K562 (cell line): ENCODE data around the gene LMX1B. TPM values are rescaled to one million over a fixed set of nuclear protein-coding genes. Genes with fewer than 3 reads are reported as not detected.
A peak's percentile ranks its signal among the peaks of the same experiment; 100 is the strongest.

Source experiments
- EGR1 ChIP-seq: fragments of 450-650 bp; conservative IDR thresholded peaks from 2 replicates; pipeline ENCODE4 v1.6.1; 2017; ENCODE audit warnings: mild to moderate bottlenecking
- MAZ ChIP-seq, 2 experiments: fragments of 450-650 bp in 1 of 2; sonication (generic) in 1 of 2; formaldehyde crosslinking; IDR thresholded peaks in 1 of 2; conservative IDR thresholded peaks in 1 of 2; 2 replicates each; pipeline versions ENCODE4 v1.4.0 to v1.5.0; 2020; ENCODE audit warnings: mild to moderate bottlenecking in 1 of 2, missing genetic modification reagents in 1 of 2
- PHF8 ChIP-seq: fragments of 200-600 bp; sonication (generic); IDR thresholded peaks from 2 replicates; pipeline ENCODE4 v1.6.1; 2012; ENCODE audit warnings: mixed run types, mild to moderate bottlenecking, inconsistent platforms, low read length, moderate library complexity, borderline replicate concordance
- POLR2G ChIP-seq: fragments of 200-400 bp; formaldehyde crosslinking; IDR thresholded peaks from 2 replicates; pipeline ENCODE4 v1.6.1; 2017; ENCODE audit warnings: low read depth, mild to moderate bottlenecking, antibody characterized with exemption, low read length, moderate library complexity
- RBFOX2 ChIP-seq: fragments of 200-400 bp; formaldehyde crosslinking; IDR thresholded peaks from 2 replicates; pipeline ENCODE4 v1.6.1; 2017; ENCODE audit warnings: low read depth, mild to moderate bottlenecking, low read length, moderate library complexity
- RBM25 ChIP-seq: fragments of 200-400 bp; formaldehyde crosslinking; IDR thresholded peaks from 2 replicates; pipeline ENCODE4 v1.6.1; 2018; ENCODE audit warnings: low read length, low read depth, moderate library complexity; ENCODE audit not compliant: severe bottlenecking
- ZBTB7A ChIP-seq: IDR thresholded peaks from 2 replicates; pipeline ENCODE4 v1.6.1; 2011; ENCODE audit warnings: low read depth, mild to moderate bottlenecking, low read length, moderate library complexity, borderline replicate concordance; ENCODE audit not compliant: control insufficient read depth
- polyA plus RNA-seq, 8 experiments: library from polyadenylated mRNA; depleted of rRNA in 4 of 8; stranded (reverse) in 5 of 8; unstranded in 3 of 8; fragments of >200 nt; fragmentation: Nextera tagmentation in 2 of 8; fragmentation: Illumina TruSeq in 1 of 8; extraction: Ambion mirVana in 2 of 8; extraction: Trizol in 1 of 8; gene quantifications; 2 replicates each; pipeline versions ENCODE4 v1.2.1 to v1.2.3, GENCODE V29; 2011 to 2014; ENCODE audit warnings: inconsistent platforms in 1 of 8, missing spikeins in 1 of 8
- total RNA-seq, 7 experiments: library from RNA; depleted of rRNA in 6 of 7; stranded (reverse); fragments of >200 nt in 6 of 7; fragmentation: Illumina TruSeq in 2 of 7; extraction: Trizol in 2 of 7; gene quantifications; 2 replicates each; pipeline versions ENCODE4 v1.2.1 to v1.2.3, GENCODE V29; 2011 to 2021; ENCODE audit warnings: low replicate concordance in 1 of 7
- TF ChIP-seq, protein P1 (sequence below): fragments of 250-450 bp; sonication (Bioruptor Pico); IDR thresholded peaks from 2 replicates; pipeline ENCODE4 v1.4.0; 2020
- TF ChIP-seq, protein P2 (sequence below): fragments of 450-650 bp; formaldehyde crosslinking; IDR thresholded peaks from 2 replicates; pipeline ENCODE4 v1.4.0; 2020; ENCODE audit warnings: mild to moderate bottlenecking, moderate library complexity

Gene LMX1B
- total and polyA plus RNA-seq, 9 of the 15 experiments (the other 6 are each of a cell fraction or from before 2014, with no cell fraction given), result not detected

DNA sequence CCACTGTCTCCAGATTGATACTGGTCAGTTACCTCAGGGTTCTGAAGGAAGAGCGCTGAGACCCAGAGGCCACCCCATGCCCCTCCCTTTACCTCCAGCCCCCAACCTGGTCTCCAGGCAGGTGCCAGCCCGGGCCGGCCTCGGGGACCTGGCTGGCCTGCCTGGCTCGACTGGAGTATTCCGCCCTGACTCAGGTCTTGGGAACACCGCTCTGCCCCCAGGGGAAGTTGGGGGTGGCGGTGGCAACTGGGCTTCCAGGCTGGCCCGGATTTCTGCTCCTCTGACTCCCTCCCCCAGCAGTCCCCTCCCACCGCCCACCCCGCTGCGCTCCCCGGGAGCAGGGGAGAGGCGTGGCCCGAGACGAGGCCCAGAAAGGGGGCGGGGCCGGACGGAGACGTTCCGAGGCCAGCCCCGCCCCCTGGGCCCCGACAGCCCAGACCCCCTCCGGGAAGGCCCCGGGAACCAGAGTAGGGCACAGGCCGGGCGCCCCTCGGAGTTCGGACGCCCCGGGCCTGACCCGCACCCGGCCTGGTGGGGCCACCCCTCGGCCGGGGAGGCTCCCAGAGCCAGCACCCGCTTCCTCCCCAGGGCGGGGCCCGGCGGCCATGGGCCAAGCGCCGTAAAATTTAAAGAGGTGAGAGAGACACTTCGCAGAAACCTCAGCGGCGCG is 108.7 kb downstream of the LMX1B start (continued):
- TF ChIP-seq MAZ (CRISPR knock-in tag; conservative IDR thresholded peaks at IDR 0.05 in 1 of 2, IDR thresholded peaks at IDR 0.05 in 1 of 2) (peak in 1 of 2 experiments; percentile 57), POLR2G (peak; percentile 55), ZBTB7A (peak; percentile 49; the same call in 1 of the 2 replicates), RBM25 (no peak), EGR1 (peak; percentile 50), RBFOX2 (peak; percentile 28; the same call in 1 of the 2 replicates), PHF8 (peak; percentile 29; the same call in 1 of the 2 replicates)
- TF ChIP-seq, protein P1, sequence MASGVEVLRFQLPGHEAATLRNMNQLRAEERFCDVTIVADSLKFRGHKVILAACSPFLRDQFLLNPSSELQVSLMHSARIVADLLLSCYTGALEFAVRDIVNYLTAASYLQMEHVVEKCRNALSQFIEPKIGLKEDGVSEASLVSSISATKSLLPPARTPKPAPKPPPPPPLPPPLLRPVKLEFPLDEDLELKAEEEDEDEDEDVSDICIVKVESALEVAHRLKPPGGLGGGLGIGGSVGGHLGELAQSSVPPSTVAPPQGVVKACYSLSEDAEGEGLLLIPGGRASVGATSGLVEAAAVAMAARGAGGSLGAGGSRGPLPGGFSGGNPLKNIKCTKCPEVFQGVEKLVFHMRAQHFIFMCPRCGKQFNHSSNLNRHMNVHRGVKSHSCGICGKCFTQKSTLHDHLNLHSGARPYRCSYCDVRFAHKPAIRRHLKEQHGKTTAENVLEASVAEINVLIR (CRISPR knock-in tag), result no peak
- TF ChIP-seq, protein P2, sequence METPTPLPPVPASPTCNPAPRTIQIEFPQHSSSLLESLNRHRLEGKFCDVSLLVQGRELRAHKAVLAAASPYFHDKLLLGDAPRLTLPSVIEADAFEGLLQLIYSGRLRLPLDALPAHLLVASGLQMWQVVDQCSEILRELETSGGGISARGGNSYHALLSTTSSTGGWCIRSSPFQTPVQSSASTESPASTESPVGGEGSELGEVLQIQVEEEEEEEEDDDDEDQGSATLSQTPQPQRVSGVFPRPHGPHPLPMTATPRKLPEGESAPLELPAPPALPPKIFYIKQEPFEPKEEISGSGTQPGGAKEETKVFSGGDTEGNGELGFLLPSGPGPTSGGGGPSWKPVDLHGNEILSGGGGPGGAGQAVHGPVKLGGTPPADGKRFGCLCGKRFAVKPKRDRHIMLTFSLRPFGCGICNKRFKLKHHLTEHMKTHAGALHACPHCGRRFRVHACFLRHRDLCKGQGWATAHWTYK (CRISPR knock-in tag), result no peak
